Osteoblast (primary cell): ENCODE data around the gene HLA-DOB. TPM values are rescaled to one million over a fixed set of nuclear protein-coding genes. Genes with fewer than 3 reads are reported as not detected.
A peak's percentile ranks its signal among the peaks of the same experiment; 100 is the strongest.

ENCODE experiments used
- DNase-seq: peaks from one replicate; pipeline ENCODE4 v3.0.0; 2011; ENCODE audit warnings: low spot score, mixed read lengths; ENCODE audit not compliant: insufficient read length; ENCODE audit errors: missing footprints
- H2AFZ ChIP-seq: 2 replicates; pipeline ENCODE4 v1.6.0; 2011; ENCODE audit warnings: mild to moderate bottlenecking, low read length
- H3K27ac ChIP-seq: 2 replicates; pipeline ENCODE4 v1.5.1; 2011; ENCODE audit warnings: mild to moderate bottlenecking, low read depth, low read length, moderate library complexity
- H3K27me3 ChIP-seq: 2 replicates; pipeline ENCODE4 v1.6.0; 2012; ENCODE audit warnings: mild to moderate bottlenecking, control low read depth, inconsistent platforms, low read length, moderate library complexity; ENCODE audit not compliant: insufficient read depth
- H3K36me3 ChIP-seq: 2 replicates; pipeline ENCODE4 v1.5.1; 2011; ENCODE audit warnings: mild to moderate bottlenecking, low read length, control low read depth, moderate library complexity; ENCODE audit not compliant: insufficient read depth
- H3K4me1 ChIP-seq: 2 replicates; pipeline ENCODE4 v1.5.1; 2011; ENCODE audit warnings: mild to moderate bottlenecking, low read length, control low read depth, moderate library complexity; ENCODE audit not compliant: insufficient read depth
- H3K4me2 ChIP-seq: 2 replicates; pipeline ENCODE4 v1.6.0; 2011; ENCODE audit warnings: mild to moderate bottlenecking, low read length; ENCODE audit not compliant: insufficient read depth
- H3K4me3 ChIP-seq: fragments of 200-600 bp; sonication (generic); 3 replicates; pipeline ENCODE4 v1.5.1; 2012; ENCODE audit warnings: mild to moderate bottlenecking, low read length, inconsistent platforms; ENCODE audit not compliant: insufficient read depth
- H3K79me2 ChIP-seq: 2 replicates; pipeline ENCODE4 v1.6.0; 2012; ENCODE audit warnings: mild to moderate bottlenecking, low read length, control low read depth, inconsistent platforms; ENCODE audit not compliant: insufficient read depth
- H3K9me3 ChIP-seq: 2 replicates; pipeline ENCODE4 v1.5.1; 2011; ENCODE audit warnings: low read depth, low read length, control low read depth
- H4K20me1 ChIP-seq: 2 replicates; pipeline ENCODE4 v1.6.0; 2012; ENCODE audit warnings: mild to moderate bottlenecking, low read length, control low read depth; ENCODE audit not compliant: insufficient read depth
- CTCF ChIP-seq: IDR thresholded peaks from 2 replicates; pipeline ENCODE4 v1.5.1; 2011; ENCODE audit warnings: mild to moderate bottlenecking, low read depth, low read length, moderate library complexity; ENCODE audit errors: extremely low read depth
- total RNA-seq: library from RNA; depleted of rRNA; stranded (reverse); fragments of >200 nt; gene quantifications from 2 replicates; pipeline ENCODE4 v1.2.3, GENCODE V29; 2012

Gene HLA-DOB
- total RNA-seq, 1 donor: 0.36 TPM

- Histone ChIP-seq H3K27ac (peak overlapping the region; percentile 98), H2AFZ (peak overlapping the region; percentile 95), H4K20me1 (no peaks in the 10 kb centered on the region), H3K4me2 (peak overlapping the region; percentile 94), H3K27me3 (no peaks in the 10 kb centered on the region), H3K4me1 (peaks cover 12% of the 10 kb centered on the region), H3K36me3 (peaks cover 50% of the 10 kb centered on the region), H3K79me2 (peaks cover 23% of the 10 kb centered on the region), H3K4me3 (peak overlapping the region; percentile 93), H3K9me3 (no peaks in the 10 kb centered on the region)
- no peak for DNase-seq
- TF ChIP-seq CTCF: no peak
Measured at GRCh38 chr6:32843331-32843978, 26.7 kb upstream of the HLA-DOB start.

GRCh38 chr6:32842690-32843089 lies 25.9 kb upstream of the HLA-DOB start:
- Histone ChIP-seq H2AFZ (no peak overlapping the region), H3K4me2 (peak overlapping the region; percentile 94), H3K27me3 (no peaks in the 10 kb centered on the region), H3K27ac (no peak overlapping the region), H4K20me1 (no peaks in the 10 kb centered on the region), H3K9me3 (no peaks in the 10 kb centered on the region), H3K36me3 (peaks cover 42% of the 10 kb centered on the region), H3K79me2 (peaks cover 27% of the 10 kb centered on the region), H3K4me3 (peak overlapping the region; percentile 93), H3K4me1 (peaks cover 15% of the 10 kb centered on the region)
- no peak for TF ChIP-seq CTCF
- DNase-seq: no peak

GRCh38 chr6:32842021-32842650 lies 25.3 kb upstream of the HLA-DOB start:
- peaks cover 21% of the 10 kb centered on the region for H3K4me1 ChIP-seq
- H2AFZ ChIP-seq: no peak overlapping the region
- no peak overlapping the region for H3K27ac ChIP-seq
- H4K20me1 ChIP-seq: no peaks in the 10 kb centered on the region
- no peak for TF ChIP-seq CTCF
- H3K9me3 ChIP-seq: no peaks in the 10 kb centered on the region
- no peaks in the 10 kb centered on the region for H3K27me3 ChIP-seq
- H3K36me3 ChIP-seq: peaks cover 36% of the 10 kb centered on the region
- peaks cover 28% of the 10 kb centered on the region for H3K79me2 ChIP-seq
- no peak for DNase-seq
- H3K4me3 ChIP-seq: no peak overlapping the region
- H3K4me2 ChIP-seq: peak overlapping the region; percentile 94

- TF ChIP-seq CTCF: no peak
- Histone ChIP-seq H3K9me3 (no peaks in the 10 kb centered on the region), H3K27ac (no peak overlapping the region), H3K4me3 (no peak overlapping the region), H2AFZ (no peak overlapping the region), H3K36me3 (peaks cover 23% of the 10 kb centered on the region), H4K20me1 (no peaks in the 10 kb centered on the region), H3K79me2 (peaks cover 28% of the 10 kb centered on the region), H3K4me2 (no peak overlapping the region), H3K4me1 (peaks cover 21% of the 10 kb centered on the region), H3K27me3 (no peaks in the 10 kb centered on the region)
- DNase-seq: no peak
Measured at GRCh38 chr6:32840604-32841246, 23.9 kb upstream of the HLA-DOB start.
